ENCODE results near the gene APOBEC2. TPM values are rescaled to one million over a fixed set of nuclear protein-coding genes. Genes with fewer than 3 reads are reported as not detected.
A peak's percentile ranks its signal among the peaks of the same experiment; 100 is the strongest.
"Not testable (repeated sequence)": the region's sequence is repeated elsewhere in the genome, so short reads cannot be mapped to it uniquely, and the experiment has no call there.

Gene APOBEC2
- total RNA-seq, 1 experiment from 2014 or later = not detected

DNA sequence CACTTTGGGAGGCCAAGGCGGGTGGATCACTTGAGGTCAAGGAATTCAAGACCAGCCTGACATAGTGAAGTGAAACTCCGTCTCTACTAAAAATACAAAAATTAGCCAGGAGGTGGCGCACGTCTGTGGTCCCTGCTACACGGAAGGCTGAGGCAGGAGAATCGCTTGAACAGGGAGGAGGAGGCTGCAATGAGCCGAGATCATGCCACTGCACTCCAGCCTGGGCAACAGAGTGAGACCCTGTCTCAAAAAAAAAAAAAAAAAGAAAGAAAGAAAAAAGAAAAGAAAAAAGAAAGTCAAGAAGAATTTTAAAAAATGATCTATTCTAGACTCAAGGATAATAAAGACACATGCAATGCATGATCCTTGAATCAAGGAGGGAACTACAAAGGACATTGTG is 46.8 kb upstream of the APOBEC2 start:
- CTCF ChIA-PET; H3K9me2 ChIP-seq (ENCODE audit: insufficient read depth): not testable (repeated sequence)

DNA sequence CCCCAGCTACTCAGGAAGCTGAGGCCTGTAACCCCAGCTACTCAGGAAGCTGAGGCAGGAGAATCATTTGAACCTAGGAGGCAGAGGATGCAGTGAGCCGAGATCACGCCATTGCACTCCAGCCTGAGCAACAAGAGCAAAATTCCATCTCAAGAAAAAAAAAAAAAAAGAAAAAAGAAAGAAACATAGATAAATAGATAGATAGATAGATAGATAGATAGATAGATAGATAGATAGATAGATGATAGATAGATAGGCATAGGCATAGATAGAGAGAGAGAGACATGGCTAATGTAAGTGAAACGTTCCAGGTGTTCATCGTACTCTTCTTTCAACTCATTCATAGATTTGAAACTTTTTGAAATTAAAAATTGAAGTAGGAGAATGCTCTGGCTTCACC is 46.0 kb upstream of the APOBEC2 start:
- intact Hi-C loops (cut with micrococcal nuclease) = loop anchor here (1.0 to 5.0 kb wide), 3 partner anchors 20 to 310 kb away; no protein-coding TSS in a partner anchor
- H3K4me3 ChIP-seq (replicated peaks in 1 of 2; ENCODE audit: low read depth in 1 of 2, low read length in 2 of 2); H3K4me1 ChIP-seq (ENCODE audit: control insufficient read depth in 1 of 2, insufficient read depth in 2 of 2, low read length in 2 of 2); H3K9ac ChIP-seq (ENCODE audit: low read length); H3K4me2 ChIP-seq (ENCODE audit: low read length); H3K36me3 ChIP-seq (ENCODE audit: control insufficient read depth in 1 of 2, insufficient read depth in 2 of 2, low read length in 2 of 2); POLR2A ChIA-PET; DNase-seq (ENCODE audit: low read depth, low spot score); H3K9me2 ChIP-seq (ENCODE audit: insufficient read depth); H3K27ac ChIP-seq (ENCODE audit: low read depth, low read length); H3K9me3 ChIP-seq (ENCODE audit: control insufficient read depth in 1 of 2, insufficient read depth in 1 of 2, low read depth in 1 of 2, low read length in 2 of 2); ATAC-seq; BruUV-seq (replicated peaks); H4K20me1 ChIP-seq (ENCODE audit: insufficient read depth); H3K79me2 ChIP-seq (ENCODE audit: insufficient read depth, low read length); H3K27me3 ChIP-seq (ENCODE audit: insufficient read depth, low read length); CTCF ChIA-PET; RAD21 ChIA-PET (ENCODE audit: low non-redundant PET in 1 of 2, low total read pairs in 2 of 2, uncharacterized antibody in 2 of 2, unreplicated experiment in 2 of 2); H2AFZ ChIP-seq (ENCODE audit: low read depth, low read length, poor library complexity, severe bottlenecking): not testable (repeated sequence)

More for the DNA sequence above, 46.8 kb upstream of the APOBEC2 start:
- H3K9ac ChIP-seq (ENCODE audit: low read length); H3K27me3 ChIP-seq (ENCODE audit: insufficient read depth, low read length); H3K9me3 ChIP-seq (ENCODE audit: control insufficient read depth in 1 of 2, insufficient read depth in 1 of 2, low read depth in 1 of 2, low read length in 2 of 2); POLR2A ChIA-PET; H3K4me1 ChIP-seq (ENCODE audit: control insufficient read depth in 1 of 2, insufficient read depth in 2 of 2, low read length in 2 of 2); RAD21 ChIA-PET (ENCODE audit: low non-redundant PET in 1 of 2, low total read pairs in 2 of 2, uncharacterized antibody in 2 of 2, unreplicated experiment in 2 of 2); H3K4me3 ChIP-seq (replicated peaks in 1 of 2; ENCODE audit: low read depth in 1 of 2, low read length in 2 of 2); H4K20me1 ChIP-seq (ENCODE audit: insufficient read depth); H3K36me3 ChIP-seq (ENCODE audit: control insufficient read depth in 1 of 2, insufficient read depth in 2 of 2, low read length in 2 of 2); H3K27ac ChIP-seq (ENCODE audit: low read depth, low read length); BruUV-seq (replicated peaks); H3K79me2 ChIP-seq (ENCODE audit: insufficient read depth, low read length): not testable (repeated sequence)
- DNase-seq (ENCODE audit: low read depth, low spot score) (peak; percentile 55), ATAC-seq (peak; percentile 97)
- intact Hi-C loops (cut with micrococcal nuclease) = loop anchor here (1.0 to 5.0 kb wide), 3 partner anchors 21 to 311 kb away; no protein-coding TSS in a partner anchor
- TF ChIP-seq, protein P1, sequence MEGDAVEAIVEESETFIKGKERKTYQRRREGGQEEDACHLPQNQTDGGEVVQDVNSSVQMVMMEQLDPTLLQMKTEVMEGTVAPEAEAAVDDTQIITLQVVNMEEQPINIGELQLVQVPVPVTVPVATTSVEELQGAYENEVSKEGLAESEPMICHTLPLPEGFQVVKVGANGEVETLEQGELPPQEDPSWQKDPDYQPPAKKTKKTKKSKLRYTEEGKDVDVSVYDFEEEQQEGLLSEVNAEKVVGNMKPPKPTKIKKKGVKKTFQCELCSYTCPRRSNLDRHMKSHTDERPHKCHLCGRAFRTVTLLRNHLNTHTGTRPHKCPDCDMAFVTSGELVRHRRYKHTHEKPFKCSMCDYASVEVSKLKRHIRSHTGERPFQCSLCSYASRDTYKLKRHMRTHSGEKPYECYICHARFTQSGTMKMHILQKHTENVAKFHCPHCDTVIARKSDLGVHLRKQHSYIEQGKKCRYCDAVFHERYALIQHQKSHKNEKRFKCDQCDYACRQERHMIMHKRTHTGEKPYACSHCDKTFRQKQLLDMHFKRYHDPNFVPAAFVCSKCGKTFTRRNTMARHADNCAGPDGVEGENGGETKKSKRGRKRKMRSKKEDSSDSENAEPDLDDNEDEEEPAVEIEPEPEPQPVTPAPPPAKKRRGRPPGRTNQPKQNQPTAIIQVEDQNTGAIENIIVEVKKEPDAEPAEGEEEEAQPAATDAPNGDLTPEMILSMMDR (IDR thresholded peaks at IDR 0.05 in 2 of 3, conservative IDR thresholded peaks at IDR 0.05 in 1 of 3; ENCODE audit: borderline replicate concordance in 1 of 3, insufficient read depth in 1 of 3, low read depth in 2 of 3, low read length in 2 of 3) = peak; percentile 49 to 63 (median 60); a peak in 5 of 6 replicates
- peak; percentile 60 for TF ChIP-seq RAD21 (IDR thresholded peaks at IDR 0.05; ENCODE audit: low read depth)
- TF ChIP-seq CBX3 (IDR thresholded peaks at IDR 0.05; ENCODE audit: low read depth) = peak; percentile 72
- H2AFZ ChIP-seq (ENCODE audit: low read depth, low read length, poor library complexity, severe bottlenecking) = peak overlapping the region; percentile 87
- H3K4me2 ChIP-seq (ENCODE audit: low read length) = peak overlapping the region; percentile 13; the same call in 1 of the 2 replicates
